ENCODE data around the gene PDZD8. TPM values are rescaled to one million over a fixed set of nuclear protein-coding genes. Genes with fewer than 3 reads are reported as not detected.
"Not testable (repeated sequence)": the region's sequence is repeated elsewhere in the genome, so short reads cannot be mapped to it uniquely, and the experiment has no call there.

PDZD8 gene
- total RNA-seq, 2 experiments from 2014 or later, result 10.9 to 13.4 TPM

DNA sequence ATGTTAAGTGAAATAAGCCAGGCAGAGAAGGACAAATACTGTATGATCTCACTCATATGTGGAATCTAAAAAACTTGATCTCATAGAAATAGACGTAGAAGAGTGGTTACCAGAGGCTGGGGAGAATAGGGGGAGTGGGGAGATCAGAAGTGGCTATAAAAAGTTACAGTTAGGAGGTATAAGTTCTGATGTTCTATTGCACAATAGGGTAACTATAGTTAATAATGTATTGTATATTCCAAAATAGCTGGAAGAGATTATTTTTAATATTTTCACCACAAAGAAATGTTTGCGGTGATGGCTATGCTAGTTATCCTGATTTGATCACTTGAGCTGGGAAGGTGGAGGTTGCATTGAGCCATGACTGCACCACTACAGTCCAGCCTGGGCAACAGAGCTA lies 80.5 kb downstream of the PDZD8 start:
- no peaks in the 10 kb centered on the region for H3K27me3 Mint-ChIP-seq
- H3K27ac Mint-ChIP-seq, result no peak overlapping the region
- no peaks in the 10 kb centered on the region for H3K9me3 Mint-ChIP-seq
- H3K4me3 Mint-ChIP-seq, result no peak overlapping the region
- no peak for DNase-seq
- H3K4me1 Mint-ChIP-seq, result no peaks in the 10 kb centered on the region
- H3K36me3 Mint-ChIP-seq (ENCODE audit: low read depth), result peaks cover 6% of the 10 kb centered on the region
- ChIA-PET CTCF (no interaction called here), POLR2A (interaction anchor here (0.7 kb wide), 1 partner anchor 65 kb away, joined by 3 read pairs; no protein-coding TSS in a partner anchor)

DNA sequence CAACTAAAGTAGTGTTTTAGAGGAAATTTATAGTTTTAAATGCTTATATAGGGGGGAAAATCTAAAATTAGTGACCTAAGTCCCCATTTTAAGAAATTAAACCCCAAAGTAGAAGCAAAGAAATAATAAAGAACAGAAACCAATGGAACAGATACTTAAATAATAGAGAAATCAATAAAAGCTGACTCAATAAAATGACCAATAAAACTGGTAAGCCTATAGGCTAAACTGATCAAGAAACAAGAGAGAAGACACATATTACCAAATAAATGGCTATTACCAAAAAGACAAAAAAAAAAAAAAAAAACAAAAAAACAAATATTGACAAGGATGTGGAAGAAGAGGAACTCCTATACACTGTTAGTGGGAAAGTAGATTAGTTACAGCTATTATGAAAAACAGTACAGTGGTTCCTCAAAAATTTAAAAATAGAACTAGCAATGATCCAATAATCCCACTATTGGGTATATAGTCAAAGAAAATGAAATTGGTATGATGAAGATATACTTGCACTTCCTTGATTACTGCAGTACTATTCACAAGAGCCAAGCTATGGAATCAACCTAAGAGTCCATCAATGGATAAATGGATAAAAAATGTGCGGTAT lies 81.1 kb downstream of the PDZD8 start:
- Mint-ChIP-seq H3K27me3 (no peaks in the 10 kb centered on the region), H3K4me1 (no peaks in the 10 kb centered on the region), H3K27ac (no peak overlapping the region), H3K36me3 (ENCODE audit: low read depth) (peaks cover 10% of the 10 kb centered on the region), H3K9me3 (no peaks in the 10 kb centered on the region), H3K4me3 (no peak overlapping the region)
- CTCF ChIA-PET, result no interaction called here
- POLR2A ChIA-PET, result interaction anchor here (0.7 kb wide), 1 partner anchor 65 kb away, joined by 3 read pairs; no protein-coding TSS in a partner anchor
- no peak for DNase-seq

- H3K4me3 Mint-ChIP-seq, H3K27ac Mint-ChIP-seq, H3K9me3 Mint-ChIP-seq, POLR2A ChIA-PET, H3K27me3 Mint-ChIP-seq, CTCF ChIA-PET, DNase-seq, H3K4me1 Mint-ChIP-seq: not testable (repeated sequence)
- peaks cover 10% of the 10 kb centered on the region for H3K36me3 Mint-ChIP-seq (ENCODE audit: low read depth)
Measured at GRCh38 chr10:117290872-117291271, 84.4 kb downstream of the PDZD8 start.

- Mint-ChIP-seq H3K4me1 (peaks cover 10% of the 10 kb centered on the region), H3K27ac (peak overlapping the region; percentile 10), H3K27me3 (no peaks in the 10 kb centered on the region), H3K4me3 (no peak overlapping the region), H3K9me3 (no peaks in the 10 kb centered on the region), H3K36me3 (ENCODE audit: low read depth) (peaks cover 20% of the 10 kb centered on the region)
- no peak for DNase-seq
- POLR2A ChIA-PET, result no interaction called here
- CTCF ChIA-PET, result interaction anchor here (0.6 to 1.1 kb wide), 2 partner anchors 11 to 68 kb away, joined by 3 to 4 read pairs; no protein-coding TSS in a partner anchor
Measured at GRCh38 chr10:117284716-117285494, 90.3 kb downstream of the PDZD8 start.

DNA sequence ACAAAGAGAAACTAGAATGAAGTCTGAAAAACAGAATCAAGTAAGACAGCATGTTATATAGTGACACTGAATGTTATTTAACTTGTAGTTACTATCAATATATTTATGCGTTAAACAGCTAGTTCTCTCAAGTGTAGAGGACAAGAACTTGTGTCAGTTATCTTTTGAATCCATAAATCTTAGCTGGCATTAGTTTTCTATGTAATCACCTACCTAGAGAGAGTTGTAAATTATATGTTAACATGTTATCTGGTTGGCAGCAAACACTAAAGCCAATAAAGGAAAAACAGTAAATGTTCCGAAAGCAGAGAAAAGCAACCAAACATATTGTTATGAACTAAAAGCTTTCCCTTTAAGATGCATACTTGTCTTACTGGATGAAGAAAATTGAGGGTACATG lies 97.6 kb downstream of the PDZD8 start:
- no peak overlapping the region for H3K4me3 Mint-ChIP-seq
- H3K9me3 Mint-ChIP-seq, result no peaks in the 10 kb centered on the region
- H3K36me3 Mint-ChIP-seq (ENCODE audit: low read depth), result no peaks in the 10 kb centered on the region
- no peak overlapping the region for H3K27ac Mint-ChIP-seq
- no peak for DNase-seq
- CTCF ChIA-PET, result no interaction called here
- no peaks in the 10 kb centered on the region for H3K4me1 Mint-ChIP-seq
- POLR2A ChIA-PET, result no interaction called here
- no peaks in the 10 kb centered on the region for H3K27me3 Mint-ChIP-seq

GRCh38 chr10:117275121-117275520 lies 100.1 kb downstream of the PDZD8 start:
- ChIA-PET POLR2A (no interaction called here), CTCF (no interaction called here)
- Mint-ChIP-seq H3K4me3 (no peak overlapping the region), H3K36me3 (ENCODE audit: low read depth) (no peaks in the 10 kb centered on the region), H3K27me3 (no peaks in the 10 kb centered on the region), H3K4me1 (no peaks in the 10 kb centered on the region), H3K9me3 (no peaks in the 10 kb centered on the region), H3K27ac (no peak overlapping the region)
- DNase-seq, result no peak

GRCh38 chr10:117274509-117274908 lies 100.7 kb downstream of the PDZD8 start:
- Mint-ChIP-seq H3K27ac (no peak overlapping the region), H3K4me1 (no peaks in the 10 kb centered on the region), H3K4me3 (no peak overlapping the region), H3K27me3 (no peaks in the 10 kb centered on the region), H3K9me3 (no peaks in the 10 kb centered on the region), H3K36me3 (ENCODE audit: low read depth) (no peaks in the 10 kb centered on the region)
- no peak for DNase-seq
- CTCF ChIA-PET, result no interaction called here
- POLR2A ChIA-PET, result no interaction called here

DNA sequence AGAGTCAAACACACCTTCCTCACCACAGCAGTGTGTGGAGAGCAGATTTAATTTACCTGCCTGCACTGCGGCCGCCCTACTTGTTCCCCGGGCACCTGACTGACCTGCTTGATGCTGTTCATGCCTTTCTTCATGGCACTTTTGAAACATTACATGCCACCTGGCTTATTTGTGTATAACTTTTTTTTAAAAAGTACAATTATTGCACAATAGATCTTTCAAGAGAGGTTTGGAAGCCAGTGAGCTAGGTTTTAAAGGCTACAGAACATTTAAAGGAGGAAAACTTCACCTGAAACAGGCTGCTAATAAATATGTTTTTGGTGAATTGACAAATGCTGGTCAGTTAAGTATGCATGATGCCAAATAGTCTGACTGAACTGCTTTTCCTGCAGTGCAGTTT lies 101.3 kb downstream of the PDZD8 start:
- Mint-ChIP-seq H3K27ac (no peak overlapping the region), H3K4me3 (no peak overlapping the region), H3K27me3 (no peaks in the 10 kb centered on the region), H3K4me1 (no peaks in the 10 kb centered on the region), H3K9me3 (no peaks in the 10 kb centered on the region), H3K36me3 (ENCODE audit: low read depth) (no peaks in the 10 kb centered on the region)
- no peak for DNase-seq
- CTCF ChIA-PET, result no interaction called here
- POLR2A ChIA-PET, result no interaction called here

- no peaks in the 10 kb centered on the region for H3K4me1 Mint-ChIP-seq
- POLR2A ChIA-PET, result no interaction called here
- H3K27me3 Mint-ChIP-seq, result no peaks in the 10 kb centered on the region
- no peaks in the 10 kb centered on the region for H3K9me3 Mint-ChIP-seq
- DNase-seq, result no peak
- no peak overlapping the region for H3K4me3 Mint-ChIP-seq
- H3K27ac Mint-ChIP-seq, result no peak overlapping the region
- CTCF ChIA-PET, result no interaction called here
- H3K36me3 Mint-ChIP-seq (ENCODE audit: low read depth), result no peaks in the 10 kb centered on the region
Measured at GRCh38 chr10:117272195-117273076, 102.8 kb downstream of the PDZD8 start.

GRCh38 chr10:117271427-117271826 lies 103.8 kb downstream of the PDZD8 start:
- POLR2A ChIA-PET, result no interaction called here

GRCh38 chr10:117268907-117269306 lies 106.3 kb downstream of the PDZD8 start:
- no peaks in the 10 kb centered on the region for H3K9me3 Mint-ChIP-seq
- CTCF ChIA-PET, result no interaction called here
- no peak for DNase-seq
- POLR2A ChIA-PET, result no interaction called here
- no peaks in the 10 kb centered on the region for H3K36me3 Mint-ChIP-seq (ENCODE audit: low read depth)
- no peaks in the 10 kb centered on the region for H3K4me1 Mint-ChIP-seq
- H3K4me3 Mint-ChIP-seq, result no peak overlapping the region
- H3K27me3 Mint-ChIP-seq, result no peaks in the 10 kb centered on the region
- no peak overlapping the region for H3K27ac Mint-ChIP-seq

More at GRCh38 chr10:117271427-117271826, 103.8 kb downstream of the PDZD8 start:
- CTCF ChIA-PET, result no interaction called here
- no peak for DNase-seq
- no peaks in the 10 kb centered on the region for H3K9me3 Mint-ChIP-seq
- H3K4me3 Mint-ChIP-seq, result no peak overlapping the region
- no peak overlapping the region for H3K27ac Mint-ChIP-seq
- no peaks in the 10 kb centered on the region for H3K4me1 Mint-ChIP-seq
- H3K27me3 Mint-ChIP-seq, result no peaks in the 10 kb centered on the region
- no peaks in the 10 kb centered on the region for H3K36me3 Mint-ChIP-seq (ENCODE audit: low read depth)

GRCh38 chr10:117268258-117268657 lies 107.0 kb downstream of the PDZD8 start:
- DNase-seq, result no peak
- POLR2A ChIA-PET, result no interaction called here
- Mint-ChIP-seq H3K36me3 (ENCODE audit: low read depth) (no peaks in the 10 kb centered on the region), H3K4me1 (no peaks in the 10 kb centered on the region), H3K4me3 (no peak overlapping the region), H3K27me3 (no peaks in the 10 kb centered on the region), H3K9me3 (no peaks in the 10 kb centered on the region), H3K27ac (no peak overlapping the region)
- CTCF ChIA-PET, result no interaction called here

- CTCF ChIA-PET, result interaction anchor here (1.6 kb wide), 1 partner anchor 50 kb away, joined by 5 read pairs; no protein-coding TSS in a partner anchor
- Mint-ChIP-seq H3K36me3 (ENCODE audit: low read depth) (no peaks in the 10 kb centered on the region), H3K27ac (no peak overlapping the region), H3K9me3 (no peaks in the 10 kb centered on the region), H3K4me1 (no peaks in the 10 kb centered on the region), H3K4me3 (no peak overlapping the region), H3K27me3 (no peaks in the 10 kb centered on the region)
- POLR2A ChIA-PET, result no interaction called here
- no peak for DNase-seq
Measured at GRCh38 chr10:117266812-117267211, 108.4 kb downstream of the PDZD8 start.

All from activated CD4-positive, alpha-beta T cell treated with anti-CD3 and anti-CD28 coated beads, Interleukin-2, amount 10 ng/mL, durations not matched to agents 7 days and 5 days (primary cell).